Endothelial cell of umbilical vein (primary cell): Measurements from ENCODE around the gene CCBE1.

Source experiments
- CTCF ChIP-seq, 2 donors: IDR thresholded peaks; 1 replicate in 1 of 2; 2 replicates in 1 of 2; pipeline ENCODE4 v1.5.1; 2011; ENCODE audit warnings: low read length in 2 of 2, mild to moderate bottlenecking in 2 of 2, moderate library complexity in 2 of 2, control low read depth in 1 of 2, inconsistent platforms in 1 of 2, low read depth in 1 of 2; ENCODE audit not compliant: insufficient read depth in 1 of 2; ENCODE audit errors: extremely low read depth in 1 of 2
- EZH2 ChIP-seq: IDR thresholded peaks from 2 replicates; pipeline ENCODE4 v1.6.1; 2012; ENCODE audit warnings: borderline replicate concordance, low read depth, mild to moderate bottlenecking, moderate library complexity, low read length, inconsistent platforms; ENCODE audit not compliant: severe bottlenecking
- FOS ChIP-seq: IDR thresholded peaks from 2 replicates; pipeline ENCODE4 v1.6.1; 2011; ENCODE audit warnings: mild to moderate bottlenecking, low read length, moderate library complexity, borderline replicate concordance; ENCODE audit not compliant: insufficient read depth
- GATA2 ChIP-seq: IDR thresholded peaks from 2 replicates; pipeline ENCODE4 v1.7.0; 2011; ENCODE audit warnings: low read depth, mild to moderate bottlenecking, moderate library complexity, mixed read lengths, low read length; ENCODE audit not compliant: insufficient read length, insufficient read depth
- JUN ChIP-seq: IDR thresholded peaks from 2 replicates; pipeline ENCODE4 v1.6.1; 2011; ENCODE audit warnings: borderline replicate concordance, low read depth; ENCODE audit not compliant: insufficient read length, insufficient read depth
- MAX ChIP-seq: IDR thresholded peaks from 2 replicates; pipeline ENCODE4 v1.6.1; 2011; ENCODE audit not compliant: insufficient read depth, insufficient read length
- MYC ChIP-seq: IDR thresholded peaks from one replicate; pipeline ENCODE4 v1.6.1; 2011; ENCODE audit warnings: mild to moderate bottlenecking, low read depth, low read length
- POLR2A ChIP-seq: IDR thresholded peaks from 2 replicates; pipeline ENCODE4 v1.6.1; 2012; ENCODE audit warnings: low read depth, mild to moderate bottlenecking, control low read depth, low read length
- POLR2AphosphoS5 ChIP-seq: IDR thresholded peaks from 2 replicates; pipeline ENCODE4 v1.6.1; 2012; ENCODE audit warnings: low read depth, mild to moderate bottlenecking, control low read depth, low read length, moderate library complexity; ENCODE audit not compliant: insufficient read depth

- no peak for TF ChIP-seq CTCF (IDR thresholded peaks at IDR 0.05; ENCODE audit: extremely low read depth in 1 of 2, insufficient read depth in 1 of 2, low read depth in 1 of 2, low read length in 2 of 2)
- no peak for TF ChIP-seq POLR2A
- TF ChIP-seq FOS = no peak
- no peak for TF ChIP-seq POLR2AphosphoS5
- TF ChIP-seq EZH2 = no peak
- no peak for TF ChIP-seq MAX
- no peak for TF ChIP-seq GATA2
- TF ChIP-seq MYC = no peak
- TF ChIP-seq JUN = no peak
These were observed 315.3 kb downstream of the CCBE1 start for GRCh38 chr18:59381949-59382348.
